Transverse colon (tissue), 3 donors: ENCODE measurements around the gene CCNT1.

ENCODE experiments used
- EP300 ChIP-seq: sonication (generic); formaldehyde crosslinking; IDR thresholded peaks from one replicate; pipeline ENCODE4 v1.6.1; 2017; ENCODE audit warnings: antibody characterized with exemption, low read depth
- POLR2A ChIP-seq: fragments of 450-650 bp; IDR thresholded peaks from one replicate; pipeline ENCODE4 v1.6.1; 2016; ENCODE audit warnings: antibody characterized with exemption, mild to moderate bottlenecking, moderate library complexity
- TF ChIP-seq, protein P1 (sequence below), 5 experiments: fragments of 200-600 bp in 3 of 5; fragments of 450-650 bp in 2 of 5; sonication (generic) in 3 of 5; IDR thresholded peaks; 1 replicate in 2 of 5; 2 replicates in 3 of 5; pipeline ENCODE4 v1.5.1; 2016 to 2017; ENCODE audit warnings: antibody characterized with exemption in 5 of 5, inconsistent platforms in 3 of 5, mild to moderate bottlenecking in 2 of 5, moderate library complexity in 1 of 5

DNA sequence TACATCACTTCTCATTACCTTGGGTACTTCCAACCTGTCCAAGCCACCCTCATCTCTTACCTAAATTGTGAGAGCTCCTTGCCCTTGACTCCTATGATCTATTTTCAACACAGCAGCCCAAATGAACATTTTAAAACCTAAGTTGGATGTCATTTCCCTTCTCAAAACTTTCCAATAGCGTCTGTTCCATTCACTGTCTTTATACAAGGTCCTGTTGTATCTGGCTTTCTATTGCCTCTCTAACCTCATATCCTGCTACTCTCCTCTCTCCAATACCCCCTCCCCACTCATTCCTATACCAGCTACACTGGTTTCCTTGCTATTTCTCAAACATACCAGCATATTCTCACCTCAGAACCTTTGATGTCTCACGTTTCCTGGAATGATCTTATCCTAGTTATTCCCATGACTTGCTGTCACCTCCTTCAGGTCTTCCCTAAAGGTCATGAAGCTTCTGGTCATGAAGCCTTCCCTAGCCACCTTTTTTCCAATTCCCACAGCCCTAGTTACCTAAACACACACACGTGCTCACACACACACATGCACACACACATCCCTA, 30.4 kb downstream of the CCNT1 start:
- TF ChIP-seq, protein P1, sequence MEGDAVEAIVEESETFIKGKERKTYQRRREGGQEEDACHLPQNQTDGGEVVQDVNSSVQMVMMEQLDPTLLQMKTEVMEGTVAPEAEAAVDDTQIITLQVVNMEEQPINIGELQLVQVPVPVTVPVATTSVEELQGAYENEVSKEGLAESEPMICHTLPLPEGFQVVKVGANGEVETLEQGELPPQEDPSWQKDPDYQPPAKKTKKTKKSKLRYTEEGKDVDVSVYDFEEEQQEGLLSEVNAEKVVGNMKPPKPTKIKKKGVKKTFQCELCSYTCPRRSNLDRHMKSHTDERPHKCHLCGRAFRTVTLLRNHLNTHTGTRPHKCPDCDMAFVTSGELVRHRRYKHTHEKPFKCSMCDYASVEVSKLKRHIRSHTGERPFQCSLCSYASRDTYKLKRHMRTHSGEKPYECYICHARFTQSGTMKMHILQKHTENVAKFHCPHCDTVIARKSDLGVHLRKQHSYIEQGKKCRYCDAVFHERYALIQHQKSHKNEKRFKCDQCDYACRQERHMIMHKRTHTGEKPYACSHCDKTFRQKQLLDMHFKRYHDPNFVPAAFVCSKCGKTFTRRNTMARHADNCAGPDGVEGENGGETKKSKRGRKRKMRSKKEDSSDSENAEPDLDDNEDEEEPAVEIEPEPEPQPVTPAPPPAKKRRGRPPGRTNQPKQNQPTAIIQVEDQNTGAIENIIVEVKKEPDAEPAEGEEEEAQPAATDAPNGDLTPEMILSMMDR (IDR thresholded peaks at IDR 0.05): no peak
- TF ChIP-seq EP300 (no peak), POLR2A (no peak)
